Measurements from ENCODE around the gene APRT.
"Not testable (repeated sequence)": the region's sequence is repeated elsewhere in the genome, so short reads cannot be mapped to it uniquely, and the experiment has no call there.

Gene APRT

GRCh38 chr16:88841521-88842307, 30.0 kb upstream of the APRT start:
- DNase-seq (ENCODE audit: low spot score) = no peak

- no peak for DNase-seq (ENCODE audit: low spot score)
Measured at GRCh38 chr16:88840600-88841215, 29.0 kb upstream of the APRT start.

- DNase-seq (ENCODE audit: low spot score) = no peak
Measured at GRCh38 chr16:88839745-88840599, 28.2 kb upstream of the APRT start.

GRCh38 chr16:88839026-88839529, 27.4 kb upstream of the APRT start:
- no peak for DNase-seq (ENCODE audit: low spot score)

GRCh38 chr16:88838566-88838965, 26.8 kb upstream of the APRT start:
- no peak for DNase-seq (ENCODE audit: low spot score)

GRCh38 chr16:88837806-88838205, 26.1 kb upstream of the APRT start:
- DNase-seq (ENCODE audit: low spot score) = no peak

GRCh38 chr16:88836791-88837190, 25.1 kb upstream of the APRT start:
- DNase-seq (ENCODE audit: low spot score) = no peak

- no peak for DNase-seq (ENCODE audit: low spot score)
Measured at GRCh38 chr16:88835818-88836217, 24.1 kb upstream of the APRT start.

- DNase-seq (ENCODE audit: low spot score) = no peak
Measured at GRCh38 chr16:88835383-88835782, 23.7 kb upstream of the APRT start.

GRCh38 chr16:88834670-88835069, 22.9 kb upstream of the APRT start:
- DNase-seq (ENCODE audit: low spot score) = no peak

- no peak for DNase-seq (ENCODE audit: low spot score)
Measured at GRCh38 chr16:88833086-88833485, 21.4 kb upstream of the APRT start.

- DNase-seq (ENCODE audit: low spot score) = peak; percentile 47
Measured at GRCh38 chr16:88831838-88832237, 20.1 kb upstream of the APRT start.

- no peak for DNase-seq (ENCODE audit: low spot score)
Measured at GRCh38 chr16:88830783-88831182, 19.1 kb upstream of the APRT start.

- DNase-seq (ENCODE audit: low spot score) = no peak
Measured at GRCh38 chr16:88830258-88830657, 18.5 kb upstream of the APRT start.

- DNase-seq (ENCODE audit: low spot score) = no peak
Measured at GRCh38 chr16:88828711-88829110, 17.0 kb upstream of the APRT start.

GRCh38 chr16:88827727-88828126, 16.0 kb upstream of the APRT start:
- no peak for DNase-seq (ENCODE audit: low spot score)

GRCh38 chr16:88826070-88826840, 14.5 kb upstream of the APRT start:
- DNase-seq (ENCODE audit: low spot score) = no peak

- DNase-seq (ENCODE audit: low spot score) = no peak
Measured at GRCh38 chr16:88825146-88825545, 13.4 kb upstream of the APRT start.

- DNase-seq (ENCODE audit: low spot score) = no peak
Measured at GRCh38 chr16:88824256-88825077, 12.7 kb upstream of the APRT start.

- DNase-seq (ENCODE audit: low spot score) = not testable (repeated sequence)
Measured at GRCh38 chr16:88823646-88824045, 11.9 kb upstream of the APRT start.
